Diencephalon (tissue), 1 donor: ENCODE results near the gene CCDC178. TPM values are rescaled to one million over a fixed set of nuclear protein-coding genes. Genes with fewer than 3 reads are reported as not detected.

Experiments
- total RNA-seq: library from RNA; depleted of rRNA; stranded (reverse); fragments of >200 nt; gene quantifications from one replicate; pipeline ENCODE4 v1.2.3, GENCODE V29; 2014

Gene CCDC178, protein sequence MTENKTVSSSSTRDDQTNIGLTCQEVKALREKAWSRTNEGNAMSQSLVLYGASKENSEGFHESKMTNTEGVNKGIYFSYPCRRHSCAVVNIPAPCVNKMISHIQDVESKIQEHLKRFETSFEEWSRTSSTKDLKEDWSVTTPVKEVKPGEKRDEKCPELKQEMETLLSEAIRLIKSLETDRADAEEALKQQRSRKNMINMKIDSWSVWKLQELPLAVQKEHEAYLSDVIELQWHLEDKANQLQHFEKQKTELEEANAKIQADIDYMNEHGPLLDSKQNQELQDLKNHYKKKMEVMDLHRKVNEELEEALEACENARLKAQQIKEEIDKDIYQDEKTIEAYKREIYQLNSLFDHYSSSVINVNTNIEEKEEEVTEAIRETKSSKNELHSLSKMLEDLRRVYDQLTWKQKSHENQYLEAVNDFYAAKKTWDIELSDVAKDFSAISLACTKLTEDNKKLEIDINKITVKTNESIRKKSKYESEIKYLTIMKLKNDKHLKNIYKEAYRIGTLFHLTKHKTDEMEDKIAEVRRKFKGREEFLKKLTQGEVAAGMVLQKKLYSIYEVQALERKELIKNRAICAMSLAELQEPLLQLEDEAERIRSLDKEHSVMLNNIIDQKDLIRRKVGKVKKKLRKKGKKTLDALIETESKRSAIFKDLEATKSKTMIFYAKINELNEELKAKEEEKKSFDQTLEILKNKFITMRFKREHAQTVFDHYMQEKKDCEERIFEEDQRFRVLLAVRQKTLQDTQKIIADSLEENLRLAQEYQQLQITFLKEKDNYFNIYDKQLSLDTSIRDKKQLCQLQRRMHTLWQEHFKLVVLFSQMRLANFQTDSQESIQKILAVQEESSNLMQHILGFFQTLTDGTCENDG
- 2.3 TPM for total RNA-seq

DNA sequence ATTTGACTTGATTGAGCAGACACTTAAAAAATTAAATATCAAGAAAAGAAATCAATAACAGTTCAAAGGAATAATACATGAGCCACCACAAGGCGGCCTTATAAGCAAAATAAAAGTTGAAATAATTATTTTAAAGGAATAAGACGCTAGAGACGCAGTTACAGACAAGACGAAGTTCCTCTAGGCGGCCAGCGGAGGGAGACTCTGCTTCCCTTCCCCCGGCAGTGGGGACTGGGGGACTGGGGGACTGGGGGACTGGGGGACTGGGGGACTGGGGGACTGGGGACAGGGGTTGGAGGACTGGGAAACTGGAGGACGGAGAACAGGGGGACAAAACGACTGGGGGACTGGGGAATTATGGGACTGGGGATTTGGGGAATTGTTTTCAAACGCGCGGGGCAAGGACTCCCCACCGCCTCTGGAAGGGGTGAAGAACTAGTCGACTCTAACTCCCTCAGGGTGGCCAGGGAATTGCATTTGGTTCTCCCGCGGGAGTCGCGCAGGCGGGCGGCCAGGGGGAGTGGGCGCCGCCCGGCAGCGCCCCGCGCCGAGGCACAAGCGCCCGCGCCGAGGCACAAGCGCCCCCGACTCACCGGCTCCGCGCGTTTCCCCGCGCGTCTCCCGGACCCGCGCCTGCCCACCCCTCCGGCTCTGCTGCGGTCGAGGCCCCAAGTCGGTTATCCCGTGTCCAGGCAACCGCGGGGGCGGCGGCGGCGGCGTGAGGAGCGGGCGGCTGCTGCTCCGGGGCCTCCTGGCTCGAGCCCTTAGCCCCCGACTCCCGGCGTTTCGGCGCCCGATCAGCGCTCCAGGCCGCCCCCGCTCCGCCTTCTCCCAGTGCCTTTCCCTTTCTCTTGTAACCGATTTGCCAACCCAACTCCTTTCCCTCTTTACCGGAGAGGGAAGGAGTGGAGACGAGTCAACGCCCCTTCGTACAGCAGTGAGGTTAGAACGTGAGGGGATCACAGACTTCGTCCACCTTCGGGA lies at the start of gene CCDC178:
CCDC178 (minus strand) TSS at position 662 of the 984 bp plus-strand sequence. CDS start 28,633 bp downstream, outside the sequence.

Other genes with a start within 250 kb of the CCDC178 start
- 74.5 TPM for gene ASXL3, start 137.5 kb upstream of the CCDC178 start, total RNA-seq